AG09309 (cell line): ENCODE measurements around the gene TMX1.
"Not testable (repeated sequence)": the region's sequence is repeated elsewhere in the genome, so short reads cannot be mapped to it uniquely, and the experiment has no call there.

Experiments used
- DNase-seq: peaks from one replicate; pipeline ENCODE4 v3.0.0-alpha.2; 2010; ENCODE audit warnings: low read depth
- H3K4me3 ChIP-seq: 2 replicates; pipeline ENCODE4 v1.5.1; 2011; ENCODE audit warnings: mild to moderate bottlenecking, low read depth, low read length, moderate library complexity; ENCODE audit not compliant: control insufficient read depth
- TF ChIP-seq, protein P1 (sequence below): IDR thresholded peaks from 2 replicates; pipeline ENCODE4 v1.5.1; 2011; ENCODE audit warnings: mild to moderate bottlenecking, low read depth, low read length, inconsistent platforms; ENCODE audit not compliant: insufficient read depth, control insufficient read depth; ENCODE audit errors: missing control alignments

Gene TMX1

DNA sequence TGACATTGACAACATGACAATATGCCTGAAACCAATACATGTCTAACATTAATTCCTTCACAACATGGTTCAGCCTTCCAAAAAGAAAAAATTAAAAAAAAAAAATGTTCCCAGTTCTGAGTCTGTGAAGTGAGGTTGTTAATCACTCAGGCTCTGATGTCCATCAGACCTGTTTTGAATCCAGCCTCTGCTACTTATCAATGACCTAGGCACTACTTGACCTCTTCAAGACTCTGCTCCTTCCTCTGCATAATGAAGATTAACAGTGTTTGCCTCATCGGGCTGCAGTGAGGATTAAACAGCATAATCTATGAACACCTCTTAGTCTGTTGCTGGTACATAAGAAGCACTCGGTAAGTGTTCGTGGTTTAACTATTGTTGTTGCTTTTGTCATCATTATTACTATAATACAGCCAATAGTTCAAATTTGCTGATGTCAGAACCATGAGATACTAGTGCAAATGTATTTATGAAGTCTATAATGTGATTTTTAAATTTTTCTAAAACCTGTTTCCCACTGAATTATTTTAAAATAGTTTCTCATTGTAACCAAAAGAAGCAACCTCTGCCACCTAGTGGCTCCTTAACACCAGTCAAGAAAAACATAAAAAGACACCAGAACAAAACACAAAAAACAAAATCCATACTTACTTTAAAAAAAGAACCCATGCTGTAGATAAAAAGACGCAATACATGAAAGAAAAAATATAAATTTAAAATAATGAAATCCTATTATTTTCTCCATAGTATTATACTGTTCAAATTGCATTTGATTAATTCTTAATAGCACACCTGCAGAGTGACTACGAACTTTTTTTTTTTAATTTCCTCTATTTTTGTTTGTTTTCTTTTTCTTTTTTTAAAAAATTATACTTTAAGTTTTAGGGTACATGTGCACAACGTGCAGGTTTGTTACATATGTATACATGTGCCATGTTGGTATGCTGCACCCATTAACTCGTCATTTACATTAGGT, 20.3 kb upstream of the TMX1 start:
- DNase-seq: no peak
- H3K4me3 ChIP-seq: no peak overlapping the region
- TF ChIP-seq, protein P1, sequence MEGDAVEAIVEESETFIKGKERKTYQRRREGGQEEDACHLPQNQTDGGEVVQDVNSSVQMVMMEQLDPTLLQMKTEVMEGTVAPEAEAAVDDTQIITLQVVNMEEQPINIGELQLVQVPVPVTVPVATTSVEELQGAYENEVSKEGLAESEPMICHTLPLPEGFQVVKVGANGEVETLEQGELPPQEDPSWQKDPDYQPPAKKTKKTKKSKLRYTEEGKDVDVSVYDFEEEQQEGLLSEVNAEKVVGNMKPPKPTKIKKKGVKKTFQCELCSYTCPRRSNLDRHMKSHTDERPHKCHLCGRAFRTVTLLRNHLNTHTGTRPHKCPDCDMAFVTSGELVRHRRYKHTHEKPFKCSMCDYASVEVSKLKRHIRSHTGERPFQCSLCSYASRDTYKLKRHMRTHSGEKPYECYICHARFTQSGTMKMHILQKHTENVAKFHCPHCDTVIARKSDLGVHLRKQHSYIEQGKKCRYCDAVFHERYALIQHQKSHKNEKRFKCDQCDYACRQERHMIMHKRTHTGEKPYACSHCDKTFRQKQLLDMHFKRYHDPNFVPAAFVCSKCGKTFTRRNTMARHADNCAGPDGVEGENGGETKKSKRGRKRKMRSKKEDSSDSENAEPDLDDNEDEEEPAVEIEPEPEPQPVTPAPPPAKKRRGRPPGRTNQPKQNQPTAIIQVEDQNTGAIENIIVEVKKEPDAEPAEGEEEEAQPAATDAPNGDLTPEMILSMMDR: peak; percentile 66

DNA sequence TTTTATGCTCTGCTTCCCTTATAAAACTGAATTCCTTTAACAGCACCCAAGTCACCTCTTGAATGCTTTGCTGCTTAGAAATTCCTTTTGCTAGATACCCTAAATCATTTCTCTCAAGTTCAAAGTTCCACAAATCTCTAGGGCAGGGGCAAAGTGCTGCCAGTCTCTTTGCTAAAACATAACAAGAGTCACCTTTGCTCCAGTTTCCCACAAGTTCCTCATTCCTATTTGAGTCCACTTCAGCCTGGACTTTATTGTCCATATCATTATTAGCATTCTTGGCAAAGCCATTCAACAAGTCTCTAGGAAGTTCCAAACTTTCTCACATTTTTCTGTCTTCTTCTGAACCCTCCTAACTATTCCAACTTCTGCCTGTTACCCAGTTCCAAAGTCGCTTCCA, 16.6 kb upstream of the TMX1 start:
- not testable (repeated sequence) for DNase-seq, H3K4me3 ChIP-seq

DNA sequence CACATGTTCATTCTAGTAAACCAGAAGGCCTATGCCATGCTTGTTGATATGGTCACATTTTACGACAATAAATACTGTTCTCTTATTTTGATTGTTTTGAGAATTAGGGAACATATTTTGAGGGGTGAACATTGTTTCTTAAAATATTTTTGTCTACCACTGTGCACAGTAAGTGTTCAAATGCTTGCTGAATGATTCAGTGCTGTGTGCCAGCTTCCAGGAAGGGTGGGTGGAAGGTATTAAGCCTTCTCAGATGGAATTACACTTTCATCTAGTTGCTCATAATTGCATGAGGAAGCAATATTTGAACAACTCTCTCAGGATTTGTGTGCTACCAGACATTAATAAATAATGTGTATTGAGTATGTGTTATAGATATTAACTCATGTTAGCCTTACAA, 15.5 kb upstream of the TMX1 start:
- TF ChIP-seq, protein P1: no peak
- no peak overlapping the region for H3K4me3 ChIP-seq
- DNase-seq: no peak

DNA sequence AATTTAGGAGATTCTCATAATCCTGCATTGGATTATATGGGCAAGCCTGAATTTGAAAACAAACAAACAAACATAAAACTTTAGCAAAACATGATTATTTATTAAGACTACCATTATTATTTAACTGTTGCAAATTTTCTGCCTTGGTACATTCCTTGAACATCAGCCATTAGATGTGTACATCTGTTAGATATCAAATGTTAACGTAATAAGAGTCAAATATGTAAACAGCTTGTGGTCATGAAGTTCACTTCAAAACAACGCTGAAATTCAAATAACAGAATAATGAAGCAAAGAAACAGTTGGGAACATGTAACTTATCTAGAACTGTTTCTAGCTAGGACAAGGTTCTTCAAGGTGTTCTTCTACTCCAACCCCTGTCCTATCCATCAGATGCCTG, 14.3 kb upstream of the TMX1 start:
- DNase-seq: no peak
- H3K4me3 ChIP-seq: no peak overlapping the region
- TF ChIP-seq, protein P1: no peak

DNA sequence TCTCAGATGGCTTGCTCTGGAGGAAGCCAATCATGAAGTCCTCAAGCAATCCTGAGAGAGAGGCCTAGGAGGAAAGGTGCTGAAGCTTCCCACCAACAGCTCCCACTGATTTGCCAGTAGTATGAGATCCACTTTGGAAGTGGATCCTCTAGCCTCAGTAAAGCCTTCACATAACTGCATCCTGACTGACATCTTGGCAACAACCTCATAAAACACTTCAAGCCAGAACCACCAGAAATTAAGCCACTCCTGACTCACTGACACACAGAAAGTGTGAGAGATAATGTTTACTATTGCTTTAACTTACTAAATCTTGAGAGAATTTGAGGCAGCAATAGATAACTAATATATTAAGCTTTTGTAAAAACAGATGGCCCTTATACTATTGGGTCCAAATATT, 11.7 kb upstream of the TMX1 start:
- DNase-seq: no peak
- TF ChIP-seq, protein P1: no peak
- H3K4me3 ChIP-seq: no peak overlapping the region

DNA sequence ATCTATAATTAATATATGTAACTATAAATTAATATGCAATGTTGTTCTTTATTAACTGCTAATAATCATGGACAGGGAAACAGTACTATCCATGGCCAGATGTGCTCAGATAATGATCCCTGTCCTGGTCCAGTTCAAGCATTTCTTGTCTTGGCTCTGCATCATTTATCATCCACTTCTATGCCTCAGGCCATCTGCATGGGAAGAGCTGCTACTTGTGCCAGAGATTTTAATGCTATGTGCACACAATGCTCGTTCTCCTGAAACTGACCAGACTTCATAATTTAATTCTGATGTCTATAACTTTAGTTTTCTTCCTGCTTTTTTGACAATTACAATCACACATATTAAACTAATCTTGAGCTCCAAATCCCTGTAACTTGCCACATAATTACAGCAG, 11.2 kb upstream of the TMX1 start:
- H3K4me3 ChIP-seq: no peak overlapping the region
- TF ChIP-seq, protein P1: no peak
- DNase-seq: no peak

DNA sequence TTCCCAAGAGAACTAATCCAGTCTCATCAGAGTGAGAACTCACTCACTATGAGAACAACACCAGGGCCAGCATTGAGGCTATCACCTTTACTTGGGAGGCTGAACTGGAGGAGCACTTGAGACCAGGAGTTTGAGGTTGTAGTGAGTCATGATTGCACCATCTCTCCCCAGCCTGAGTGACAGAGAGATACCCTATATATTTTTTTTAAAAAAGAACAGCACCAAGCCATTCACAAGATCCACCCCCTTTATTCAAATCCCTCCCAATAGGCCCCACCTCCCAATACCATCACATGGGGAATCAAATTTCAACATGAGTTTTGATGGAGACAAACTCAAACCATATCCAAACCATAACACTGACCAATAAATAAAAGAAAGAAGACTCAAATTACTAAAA, 3.7 kb upstream of the TMX1 start:
- DNase-seq: no peak

More for the DNA sequence above, 3.7 kb upstream of the TMX1 start:
- H3K4me3 ChIP-seq: no peak overlapping the region
- TF ChIP-seq, protein P1: no peak
